HG02885 (cell line): ENCODE data around the gene TERT.

Experiments
- ATAC-seq: cut with Tn5 transposase; IDR thresholded peaks from one replicate; pipeline ENCODE4 v1.9.1; 2021; ENCODE audit warnings: mild to moderate bottlenecking; ENCODE audit not compliant: unreplicated experiment, poor library complexity

The TERT gene

GRCh38 chr5:1211701-1212100 is 83.2 kb downstream of the TERT start:
- no peak for ATAC-seq

GRCh38 chr5:1210832-1211251 is 84.0 kb downstream of the TERT start:
- ATAC-seq, result no peak

- no peak for ATAC-seq
These were observed 84.7 kb downstream of the TERT start for GRCh38 chr5:1209896-1210776.

- no peak for ATAC-seq
These were observed 85.4 kb downstream of the TERT start for GRCh38 chr5:1209489-1209852.

- ATAC-seq, result no peak
These were observed 86.0 kb downstream of the TERT start for GRCh38 chr5:1208743-1209488.

DNA sequence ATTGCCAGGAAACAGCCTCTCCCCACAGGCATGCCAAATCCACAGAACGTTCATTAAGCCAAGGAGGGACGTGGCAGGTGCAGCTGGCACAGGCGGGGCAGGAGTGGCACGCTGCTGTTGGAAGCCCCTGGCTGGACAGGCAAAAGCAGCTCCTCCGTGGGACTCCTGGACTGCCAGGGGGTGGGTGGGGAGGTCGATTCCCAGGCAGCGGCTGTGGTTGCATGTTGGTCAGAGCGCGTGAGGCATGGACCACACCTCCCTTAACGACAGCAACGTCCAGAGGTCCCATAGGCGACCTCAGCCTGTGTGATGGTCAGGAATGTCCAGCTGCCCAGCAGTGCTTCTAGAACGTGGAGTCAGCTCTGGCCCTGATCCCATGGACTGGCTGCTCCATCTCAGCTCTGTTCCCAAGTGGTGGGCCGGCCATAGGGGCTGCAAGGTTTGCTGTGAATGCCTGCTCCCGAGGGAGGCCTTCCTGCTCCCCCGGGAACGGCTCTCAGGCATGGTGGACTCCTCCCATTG is 86.6 kb downstream of the TERT start:
- ATAC-seq, result no peak

- ATAC-seq, result no peak
These were observed 87.3 kb downstream of the TERT start for GRCh38 chr5:1207555-1207954.

DNA sequence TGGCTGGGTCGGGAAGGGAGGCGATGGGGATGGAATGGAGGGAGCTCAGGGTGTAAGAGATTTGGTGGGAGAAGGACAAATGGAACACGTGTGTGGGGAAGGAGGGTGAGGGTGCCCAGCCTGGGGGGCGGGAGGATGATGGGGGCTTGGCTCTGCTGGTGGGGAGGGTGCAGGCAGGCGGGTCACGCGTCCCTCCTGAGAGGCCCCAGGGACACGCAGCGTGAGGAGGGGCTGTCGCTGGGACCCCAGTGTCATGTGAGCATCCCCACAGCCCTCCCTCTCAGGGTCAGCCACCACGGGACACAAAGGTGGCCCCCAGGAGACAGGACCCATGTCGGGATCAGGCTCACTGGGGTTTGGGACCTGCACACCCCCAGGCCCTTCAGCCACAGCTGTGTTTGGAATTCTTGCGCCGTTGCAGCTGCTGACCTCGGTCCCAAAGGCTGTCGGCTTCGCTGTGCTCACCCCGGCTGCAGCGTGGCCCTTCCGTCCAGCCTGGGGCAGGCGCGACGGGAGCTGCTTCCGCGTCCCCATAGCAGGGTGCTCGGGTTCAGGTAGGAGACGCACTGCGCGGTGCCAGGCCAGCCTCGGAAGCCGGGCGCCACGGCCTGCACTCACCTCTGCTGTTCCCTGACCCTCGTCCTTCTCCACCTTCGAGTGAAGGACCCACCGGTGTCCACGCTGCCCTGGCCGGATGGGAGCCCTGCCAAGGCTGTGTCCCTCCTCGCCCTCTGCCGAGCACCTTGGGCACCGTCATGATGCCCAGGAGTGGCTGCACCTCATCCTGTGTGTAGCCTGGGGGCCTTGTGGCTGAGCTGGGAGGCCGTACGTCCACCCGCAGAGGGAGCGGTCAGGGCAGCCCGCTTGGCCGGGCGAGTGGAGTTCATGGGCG is 88.1 kb downstream of the TERT start:
- no peak for ATAC-seq

GRCh38 chr5:1205255-1206180 is 89.3 kb downstream of the TERT start:
- ATAC-seq, result no peak

DNA sequence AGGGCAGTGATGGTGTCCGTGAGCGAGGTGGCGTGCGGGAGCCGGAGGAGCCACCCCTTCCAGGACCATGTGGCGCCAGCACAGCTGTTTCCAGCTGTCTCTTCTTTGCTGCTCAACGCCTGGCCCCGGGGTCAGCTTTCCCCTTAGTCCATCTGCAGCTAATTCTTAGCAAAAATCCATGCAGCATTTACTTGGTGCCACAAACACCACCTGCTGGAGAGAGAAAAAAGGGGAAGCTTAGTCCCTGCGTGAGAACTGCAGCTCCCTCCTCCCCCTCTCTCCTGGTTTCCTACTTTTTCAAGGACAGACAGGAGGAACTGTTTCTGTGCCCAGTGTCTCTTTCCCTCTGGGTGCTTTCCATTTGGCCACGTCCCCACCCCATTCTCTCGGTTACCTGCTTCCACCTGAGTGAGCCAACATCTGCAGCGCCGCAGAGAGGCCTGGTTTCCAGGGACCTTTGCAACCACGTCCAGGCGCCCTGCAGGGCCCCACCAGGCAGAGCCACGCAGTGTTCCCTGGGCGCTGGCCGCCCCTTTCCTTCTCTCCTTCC is 90.1 kb downstream of the TERT start:
- no peak for ATAC-seq

DNA sequence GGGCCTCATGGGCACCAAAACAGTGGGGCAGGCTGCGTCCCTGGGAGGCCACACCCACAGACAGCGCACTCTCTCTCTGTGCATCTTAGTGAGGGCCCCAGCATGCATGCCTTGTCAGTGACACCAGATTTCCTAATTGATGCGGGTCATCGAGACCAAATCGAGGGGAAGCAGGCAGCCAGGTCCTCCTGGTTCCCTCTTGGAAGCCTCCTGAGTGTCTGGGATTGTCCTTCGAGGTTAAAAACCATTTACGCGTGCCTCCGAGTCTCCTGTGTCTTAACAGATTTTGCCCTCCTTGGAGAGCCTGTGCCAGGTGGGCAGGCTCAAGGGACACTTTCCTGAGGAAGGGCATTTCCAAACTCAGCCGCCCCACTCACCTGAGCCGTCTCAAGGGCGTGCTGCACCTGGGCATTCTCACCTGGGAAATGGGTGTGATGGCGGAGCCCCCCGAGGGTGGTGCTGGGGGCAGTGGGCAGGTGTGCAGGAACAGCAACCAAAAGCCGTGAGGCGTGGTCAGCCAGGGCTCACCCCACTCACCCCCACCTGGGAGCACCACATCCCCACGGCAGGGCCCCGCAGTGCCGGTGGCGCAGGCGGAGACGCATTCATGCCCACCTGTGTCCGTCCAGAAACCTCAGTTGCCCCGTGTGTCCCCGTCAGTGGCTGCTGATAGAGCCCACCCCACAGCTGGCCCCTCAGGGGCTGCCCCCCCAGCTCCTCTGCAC is 90.7 kb downstream of the TERT start:
- ATAC-seq, result no peak

- no peak for ATAC-seq
These were observed 91.4 kb downstream of the TERT start for GRCh38 chr5:1203311-1203967.
